Panc1 (cell line): Measurements from ENCODE around the gene CHAF1B.

Experiments used
- REST ChIP-seq, 2 experiments: IDR thresholded peaks; 2 replicates each; pipeline ENCODE4 v1.6.1; 2011 to 2012; ENCODE audit warnings: low read depth in 2 of 2, control low read depth in 1 of 2, low read length in 1 of 2, mild to moderate bottlenecking in 1 of 2, moderate library complexity in 1 of 2; ENCODE audit not compliant: insufficient read depth in 1 of 2
- SIN3A ChIP-seq: IDR thresholded peaks from 2 replicates; pipeline ENCODE4 v1.6.1; 2012; ENCODE audit warnings: low read depth, mild to moderate bottlenecking, low read length, moderate library complexity, borderline replicate concordance; ENCODE audit not compliant: insufficient read depth
- TF ChIP-seq, protein P1 (sequence below): fragments of 450-650 bp; IDR thresholded peaks from 2 replicates; pipeline ENCODE4 v1.5.1; 2017; ENCODE audit warnings: mild to moderate bottlenecking

- no peak for TF ChIP-seq REST (IDR thresholded peaks at IDR 0.05; ENCODE audit: insufficient read depth in 1 of 2, low read depth in 2 of 2, low read length in 1 of 2)
- no peak for TF ChIP-seq SIN3A
- TF ChIP-seq, protein P1, sequence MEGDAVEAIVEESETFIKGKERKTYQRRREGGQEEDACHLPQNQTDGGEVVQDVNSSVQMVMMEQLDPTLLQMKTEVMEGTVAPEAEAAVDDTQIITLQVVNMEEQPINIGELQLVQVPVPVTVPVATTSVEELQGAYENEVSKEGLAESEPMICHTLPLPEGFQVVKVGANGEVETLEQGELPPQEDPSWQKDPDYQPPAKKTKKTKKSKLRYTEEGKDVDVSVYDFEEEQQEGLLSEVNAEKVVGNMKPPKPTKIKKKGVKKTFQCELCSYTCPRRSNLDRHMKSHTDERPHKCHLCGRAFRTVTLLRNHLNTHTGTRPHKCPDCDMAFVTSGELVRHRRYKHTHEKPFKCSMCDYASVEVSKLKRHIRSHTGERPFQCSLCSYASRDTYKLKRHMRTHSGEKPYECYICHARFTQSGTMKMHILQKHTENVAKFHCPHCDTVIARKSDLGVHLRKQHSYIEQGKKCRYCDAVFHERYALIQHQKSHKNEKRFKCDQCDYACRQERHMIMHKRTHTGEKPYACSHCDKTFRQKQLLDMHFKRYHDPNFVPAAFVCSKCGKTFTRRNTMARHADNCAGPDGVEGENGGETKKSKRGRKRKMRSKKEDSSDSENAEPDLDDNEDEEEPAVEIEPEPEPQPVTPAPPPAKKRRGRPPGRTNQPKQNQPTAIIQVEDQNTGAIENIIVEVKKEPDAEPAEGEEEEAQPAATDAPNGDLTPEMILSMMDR, result no peak
These were observed 76.2 kb downstream of the CHAF1B start for GRCh38 chr21:36461277-36461917.
